OCI-LY1 (cell line): ENCODE data around the gene IQUB.

Source experiments
- H2AFZ ChIP-seq: fragments of 200-600 bp; sonication (generic), shearing (Covaris generic); 2 replicates; pipeline ENCODE4 v1.6.0; 2014; ENCODE audit warnings: antibody characterized with exemption, mild to moderate bottlenecking, low read length
- H3F3A ChIP-seq: fragments of 200-600 bp; sonication (generic), shearing (Covaris generic); 2 replicates; pipeline ENCODE4 v1.6.0; 2014; ENCODE audit warnings: mild to moderate bottlenecking, antibody characterized with exemption, low read length, moderate library complexity; ENCODE audit not compliant: insufficient read depth
- H3K27ac ChIP-seq: fragments of 200-600 bp; sonication (generic); 2 replicates; pipeline ENCODE4 v1.5.1; 2014; ENCODE audit warnings: low read length, mixed run types, mild to moderate bottlenecking, low read depth; ENCODE audit not compliant: poor library complexity, severe bottlenecking
- H3K27me3 ChIP-seq: fragments of 200-600 bp; sonication (generic); 2 replicates; pipeline ENCODE4 v1.6.0; 2014; ENCODE audit warnings: antibody characterized with exemption, mild to moderate bottlenecking, low read length, moderate library complexity; ENCODE audit not compliant: insufficient read depth
- H3K36me3 ChIP-seq: fragments of 200-600 bp; sonication (generic); 2 replicates; pipeline ENCODE4 v1.6.1; 2014; ENCODE audit warnings: mild to moderate bottlenecking, antibody characterized with exemption, low read length, moderate library complexity, mixed read lengths; ENCODE audit not compliant: insufficient read depth
- H3K4me1 ChIP-seq: fragments of 200-600 bp; sonication (generic); 2 replicates; pipeline ENCODE4 v1.5.1; 2014; ENCODE audit warnings: mild to moderate bottlenecking, low read length, moderate library complexity; ENCODE audit not compliant: insufficient read depth, severe bottlenecking
- H3K4me2 ChIP-seq: fragments of 200-600 bp; sonication (generic), shearing (Covaris generic); 2 replicates; pipeline ENCODE4 v1.6.1; 2014; ENCODE audit warnings: low read length
- H3K4me3 ChIP-seq: fragments of 200-600 bp; sonication (generic); 2 replicates; pipeline ENCODE4 v1.5.1; 2014; ENCODE audit warnings: low read length, low read depth, mild to moderate bottlenecking, mixed read lengths; ENCODE audit not compliant: poor library complexity, severe bottlenecking
- H3K79me2 ChIP-seq: fragments of 200-600 bp; shearing (Covaris generic); 2 replicates; pipeline ENCODE4 v1.6.1; 2016; ENCODE audit warnings: mixed run types, low read length, mixed read lengths; ENCODE audit not compliant: insufficient read depth
- H3K9ac ChIP-seq: fragments of 200-600 bp; sonication (generic), shearing (Covaris generic); 2 replicates; pipeline ENCODE4 v1.6.1; 2014; ENCODE audit warnings: mild to moderate bottlenecking, low read length, mixed read lengths
- H3K9me2 ChIP-seq: fragments of 200-600 bp; sonication (generic), shearing (Covaris generic); 2 replicates; pipeline ENCODE4 v1.6.1; 2014; ENCODE audit warnings: low read depth, mild to moderate bottlenecking, low read length, mixed read lengths
- H3K9me3 ChIP-seq: fragments of 200-600 bp; shearing (Covaris generic); 2 replicates; pipeline ENCODE4 v1.6.1; 2014; ENCODE audit warnings: low read length, mixed read lengths
- H4K20me1 ChIP-seq: fragments of 200-600 bp; sonication (generic), shearing (Covaris generic); 2 replicates; pipeline ENCODE4 v1.6.0; 2016; ENCODE audit warnings: mild to moderate bottlenecking, low read length; ENCODE audit not compliant: insufficient read depth
- EZH2 ChIP-seq: fragments of 200-600 bp; sonication (generic), shearing (Covaris generic); IDR thresholded peaks from 2 replicates; pipeline ENCODE4 v1.8.0; 2017; ENCODE audit warnings: borderline replicate concordance, mixed run types, mild to moderate bottlenecking, antibody characterized with exemption, low read length, moderate library complexity, mixed read lengths
- TF ChIP-seq, protein P1 (sequence below): fragments of 200-600 bp; sonication (generic), shearing (Covaris generic); IDR thresholded peaks from 2 replicates; pipeline ENCODE4 v1.5.1; 2017; ENCODE audit warnings: mild to moderate bottlenecking, antibody characterized with exemption, low read length, moderate library complexity, mixed read lengths

IQUB gene

DNA sequence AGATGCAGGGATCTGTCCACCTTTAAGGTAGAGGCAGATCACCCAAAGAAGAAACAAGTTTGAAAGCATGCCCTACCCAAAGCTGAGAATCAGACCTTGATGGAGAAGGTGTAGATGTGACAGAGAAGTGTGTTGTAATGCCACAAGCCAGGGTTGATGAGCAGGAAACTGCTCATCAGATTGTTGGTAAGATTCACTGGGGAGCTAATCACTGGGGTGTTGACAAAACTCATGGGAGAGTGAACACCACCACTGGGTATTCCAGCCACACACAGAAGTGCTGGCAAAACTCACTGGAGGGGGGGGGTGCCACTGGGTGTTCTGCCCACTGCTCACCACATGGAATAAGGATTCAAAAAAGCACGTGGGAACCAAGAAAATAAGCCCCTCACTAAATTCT lies 95.2 kb downstream of the IQUB start:
- H3K27ac ChIP-seq, result no peak overlapping the region
- no peaks in the 10 kb centered on the region for H4K20me1 ChIP-seq
- H3K4me2 ChIP-seq, result no peak overlapping the region
- H3K9me2 ChIP-seq, result no peaks in the 10 kb centered on the region
- no peaks in the 10 kb centered on the region for H3K79me2 ChIP-seq
- H3K9ac ChIP-seq, result no peak overlapping the region
- H3K4me1 ChIP-seq, result no peaks in the 10 kb centered on the region
- H3K27me3 ChIP-seq, result no peaks in the 10 kb centered on the region
- no peaks in the 10 kb centered on the region for H3K36me3 ChIP-seq
- no peaks in the 10 kb centered on the region for H3K9me3 ChIP-seq
- TF ChIP-seq, protein P1, sequence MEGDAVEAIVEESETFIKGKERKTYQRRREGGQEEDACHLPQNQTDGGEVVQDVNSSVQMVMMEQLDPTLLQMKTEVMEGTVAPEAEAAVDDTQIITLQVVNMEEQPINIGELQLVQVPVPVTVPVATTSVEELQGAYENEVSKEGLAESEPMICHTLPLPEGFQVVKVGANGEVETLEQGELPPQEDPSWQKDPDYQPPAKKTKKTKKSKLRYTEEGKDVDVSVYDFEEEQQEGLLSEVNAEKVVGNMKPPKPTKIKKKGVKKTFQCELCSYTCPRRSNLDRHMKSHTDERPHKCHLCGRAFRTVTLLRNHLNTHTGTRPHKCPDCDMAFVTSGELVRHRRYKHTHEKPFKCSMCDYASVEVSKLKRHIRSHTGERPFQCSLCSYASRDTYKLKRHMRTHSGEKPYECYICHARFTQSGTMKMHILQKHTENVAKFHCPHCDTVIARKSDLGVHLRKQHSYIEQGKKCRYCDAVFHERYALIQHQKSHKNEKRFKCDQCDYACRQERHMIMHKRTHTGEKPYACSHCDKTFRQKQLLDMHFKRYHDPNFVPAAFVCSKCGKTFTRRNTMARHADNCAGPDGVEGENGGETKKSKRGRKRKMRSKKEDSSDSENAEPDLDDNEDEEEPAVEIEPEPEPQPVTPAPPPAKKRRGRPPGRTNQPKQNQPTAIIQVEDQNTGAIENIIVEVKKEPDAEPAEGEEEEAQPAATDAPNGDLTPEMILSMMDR, result no peak
- TF ChIP-seq EZH2, result no peak
- H3K4me3 ChIP-seq, result no peak overlapping the region
- H3F3A ChIP-seq, result no peaks in the 10 kb centered on the region
- no peak overlapping the region for H2AFZ ChIP-seq

DNA sequence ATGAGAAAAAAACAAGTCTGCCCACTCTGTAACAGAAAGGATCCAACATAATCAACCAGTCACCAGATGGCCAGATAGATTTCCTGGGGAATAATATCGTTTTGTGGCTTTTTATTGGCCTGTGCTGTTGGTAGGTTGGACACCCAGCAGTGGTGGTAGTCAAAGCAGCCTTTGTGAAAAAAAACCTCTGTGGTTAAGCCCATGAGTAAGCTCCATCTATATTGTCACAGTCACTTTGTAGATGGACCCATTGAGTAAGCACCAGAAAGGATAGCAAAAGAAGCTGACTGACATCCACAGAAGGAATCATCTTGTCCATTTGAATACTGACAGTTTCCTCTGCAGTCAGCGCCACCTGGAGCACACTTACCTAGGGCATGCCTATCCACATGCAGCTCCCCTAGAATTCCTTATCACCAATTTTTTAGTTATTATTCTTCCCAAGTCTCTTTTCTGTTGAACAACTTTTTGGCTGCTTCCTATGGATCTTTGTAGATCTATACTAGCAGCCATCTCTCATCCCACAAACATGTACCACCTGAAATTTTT lies 96.9 kb downstream of the IQUB start:
- H3K27ac ChIP-seq, result no peak overlapping the region
- no peak overlapping the region for H3K4me3 ChIP-seq
- no peaks in the 10 kb centered on the region for H3F3A ChIP-seq
- no peaks in the 10 kb centered on the region for H4K20me1 ChIP-seq
- no peak overlapping the region for H2AFZ ChIP-seq
- no peaks in the 10 kb centered on the region for H3K9me3 ChIP-seq
- H3K4me1 ChIP-seq, result no peaks in the 10 kb centered on the region
- 0 out of 2 replicates have a peak, but pooled peaks cover 3% of the 10 kb centered on the region for H3K9me2 ChIP-seq
- TF ChIP-seq EZH2, result no peak
- TF ChIP-seq, protein P1, result no peak
- no peaks in the 10 kb centered on the region for H3K79me2 ChIP-seq
- H3K27me3 ChIP-seq, result no peaks in the 10 kb centered on the region
- no peaks in the 10 kb centered on the region for H3K36me3 ChIP-seq
- no peak overlapping the region for H3K9ac ChIP-seq
- no peak overlapping the region for H3K4me2 ChIP-seq

DNA sequence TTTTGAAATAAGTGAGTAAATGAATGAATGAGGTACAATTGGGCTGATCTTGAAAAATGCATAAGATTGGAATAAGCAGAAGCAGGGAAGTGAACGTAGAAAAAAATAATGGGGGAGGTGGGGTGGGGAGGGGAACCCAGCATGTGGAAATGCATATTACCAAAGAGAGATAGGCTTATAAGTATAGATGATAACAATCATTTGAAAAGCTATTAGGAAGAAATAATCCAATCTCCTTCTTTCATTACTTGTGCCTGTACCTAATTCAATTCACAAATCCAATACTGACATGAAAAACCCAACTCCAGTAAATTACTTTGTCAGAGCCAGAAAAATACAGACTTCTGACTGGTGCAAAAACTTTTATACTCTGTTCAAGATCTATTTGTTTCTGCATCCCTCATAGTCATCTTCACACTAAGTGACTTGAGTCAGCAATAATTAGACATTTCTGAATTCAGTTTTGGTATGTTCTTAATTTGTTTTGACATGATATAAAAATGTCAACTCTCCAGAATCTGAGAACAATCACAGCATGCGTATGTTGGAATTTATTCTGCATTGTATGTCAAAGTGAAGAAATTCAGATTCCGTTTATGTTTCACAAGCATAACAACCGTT lies 99.2 kb downstream of the IQUB start:
- no peak overlapping the region for H3K4me3 ChIP-seq

More for the DNA sequence above, 99.2 kb downstream of the IQUB start:
- Histone ChIP-seq H3K4me2 (no peak overlapping the region), H3K9me3 (no peaks in the 10 kb centered on the region), H3K9ac (no peak overlapping the region), H3K27me3 (no peaks in the 10 kb centered on the region), H3K79me2 (no peaks in the 10 kb centered on the region), H2AFZ (no peak overlapping the region), H3F3A (no peaks in the 10 kb centered on the region), H4K20me1 (no peaks in the 10 kb centered on the region), H3K9me2 (peaks cover 6% of the 10 kb centered on the region; the same call in 1 of the 2 replicates), H3K36me3 (no peaks in the 10 kb centered on the region), H3K4me1 (no peaks in the 10 kb centered on the region), H3K27ac (no peak overlapping the region)
- TF ChIP-seq, protein P1, result no peak
- TF ChIP-seq EZH2, result no peak
